HL-60/S4 treated with phorbol 12-myristate 13-acetate at 8.2 ng/mL for 4 days and 3 days (cell line): ENCODE data around the gene IPO11.

Experiments
- in situ Hi-C: fragments of 300-500 bp; cut with MboI; formaldehyde crosslinking; loops from 2 replicates; pipeline ENCODE4 v1.15.0; 2022; ENCODE audit warnings: low sequenced_read_pairs

Gene IPO11

DNA sequence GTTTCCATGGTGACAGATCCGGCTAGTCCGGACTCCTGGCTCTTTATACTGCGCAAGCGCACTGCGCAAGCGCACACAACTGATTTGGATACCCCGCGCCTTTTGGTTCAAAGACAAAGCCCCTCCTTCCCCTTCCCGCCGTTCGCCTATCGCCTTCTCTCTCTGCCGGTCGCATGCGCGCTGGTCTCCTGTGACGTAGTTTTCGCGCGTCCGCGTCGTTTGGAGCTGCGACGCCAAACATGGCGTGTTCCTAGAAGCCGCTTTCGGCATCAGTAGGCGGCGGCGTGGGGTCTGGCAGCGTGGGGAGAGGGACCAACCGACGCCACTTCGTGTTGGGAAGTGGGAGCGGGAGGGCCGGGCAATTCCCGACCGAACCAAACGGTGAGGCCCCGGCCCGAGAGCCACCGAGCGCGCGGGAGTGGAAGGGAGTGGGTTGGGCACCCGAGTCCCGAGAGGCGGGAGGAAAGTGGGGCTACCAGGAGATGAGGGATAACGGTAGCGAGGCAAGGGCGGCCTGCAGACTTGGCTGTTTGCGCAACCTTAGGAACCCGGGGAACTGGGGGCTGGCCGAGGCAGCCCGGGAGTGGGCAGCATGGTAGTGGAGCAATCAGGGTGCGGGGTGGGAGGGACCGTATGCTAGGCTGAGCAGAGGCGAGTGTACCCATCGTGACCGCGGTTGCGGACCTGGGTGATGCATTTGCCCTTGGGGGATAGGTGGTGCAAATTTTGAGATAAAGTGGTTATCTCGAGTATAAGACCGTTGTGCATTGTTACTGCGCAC is at the start of gene IPO11:
Gene IPO11, plus strand, starts transcription at position 215 of the 781 bp plus-strand sequence. CDS start 24,517 bp downstream, outside the sequence.
- in situ Hi-C loops: no loop called here

DNA sequence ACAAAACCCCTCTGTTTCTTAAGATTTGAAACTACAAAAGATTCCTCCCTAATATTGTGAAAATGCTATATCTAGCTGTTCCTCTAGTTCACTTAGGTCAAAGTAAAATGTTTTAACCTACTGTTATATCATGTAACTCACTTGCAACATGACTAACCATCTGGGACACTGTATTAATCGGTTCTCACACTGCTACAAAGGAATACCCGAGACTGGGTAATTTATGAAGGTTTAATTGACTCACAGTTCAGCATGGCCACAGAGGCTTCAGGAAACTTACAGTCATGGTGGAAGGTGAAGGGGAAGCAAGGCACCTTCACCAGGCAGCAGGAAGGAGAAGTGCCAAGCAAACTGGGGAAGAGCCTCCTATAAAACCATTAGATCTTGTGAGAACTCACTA is 43.5 kb upstream of the IPO11 start:
- in situ Hi-C loops: loop anchor here (25.0 kb wide), 1 partner anchor 157 kb away; no protein-coding TSS in a partner anchor

DNA sequence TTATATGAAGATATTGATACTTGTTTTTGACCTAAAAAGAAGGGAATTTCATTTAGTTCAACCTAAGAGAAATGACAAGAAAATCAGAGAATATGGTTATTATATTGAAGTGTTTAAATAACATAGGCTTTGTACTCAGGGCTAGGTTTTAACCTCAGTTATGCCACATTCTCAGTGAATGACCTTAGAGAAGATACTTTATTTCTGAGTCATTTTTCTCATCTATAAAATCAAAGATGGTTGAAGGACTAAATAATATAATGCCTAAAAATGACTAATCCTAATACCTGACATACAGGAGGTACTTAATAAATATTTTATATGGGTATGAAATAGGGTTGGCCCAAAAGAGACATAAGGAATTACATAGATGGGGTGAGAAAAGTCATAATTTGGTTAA is 41.2 kb upstream of the IPO11 start:
- in situ Hi-C loops: loop anchor here (25.0 kb wide), 1 partner anchor 159 kb away; no protein-coding TSS in a partner anchor

DNA sequence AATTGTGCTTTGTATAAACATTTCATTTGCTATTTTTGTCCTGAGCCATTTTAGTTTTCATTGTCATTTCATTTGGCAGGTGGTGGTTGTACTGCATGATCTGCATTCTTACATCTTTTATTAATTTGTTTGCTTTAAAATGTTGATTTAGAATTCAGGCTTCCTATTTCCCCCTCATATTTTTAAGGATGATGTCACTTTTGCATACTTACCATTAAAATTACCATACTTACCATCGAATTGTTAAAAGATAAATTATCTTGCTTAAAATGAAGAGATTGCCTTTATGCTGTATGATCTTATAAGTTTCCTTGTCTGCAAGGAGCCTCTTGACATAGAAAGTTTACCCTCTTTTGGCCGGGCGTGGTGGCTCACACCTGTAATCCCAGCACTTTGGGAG is 40.0 kb upstream of the IPO11 start:
- in situ Hi-C loops: loop anchor here (25.0 kb wide), 1 partner anchor 160 kb away; no protein-coding TSS in a partner anchor

DNA sequence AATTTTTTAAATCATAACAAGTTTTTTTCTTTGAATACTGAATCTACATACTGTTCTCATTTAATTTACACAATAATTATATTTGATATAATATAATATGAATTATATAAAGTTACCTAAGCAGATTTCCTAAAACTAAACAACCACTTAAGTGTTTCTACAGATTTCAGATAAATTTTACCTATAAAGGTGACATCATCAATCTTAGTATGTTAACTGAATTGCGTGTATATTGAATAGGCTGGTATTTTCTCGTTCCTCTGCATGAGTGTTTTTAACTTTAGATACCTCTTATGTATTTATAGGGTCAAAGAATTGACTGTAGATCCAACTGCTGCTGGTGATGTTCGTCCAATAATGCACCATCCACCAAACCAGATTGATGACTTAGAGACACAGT is 39.2 kb upstream of the IPO11 start:
- in situ Hi-C loops: loop anchor here (25.0 kb wide), 1 partner anchor 161 kb away; no protein-coding TSS in a partner anchor

DNA sequence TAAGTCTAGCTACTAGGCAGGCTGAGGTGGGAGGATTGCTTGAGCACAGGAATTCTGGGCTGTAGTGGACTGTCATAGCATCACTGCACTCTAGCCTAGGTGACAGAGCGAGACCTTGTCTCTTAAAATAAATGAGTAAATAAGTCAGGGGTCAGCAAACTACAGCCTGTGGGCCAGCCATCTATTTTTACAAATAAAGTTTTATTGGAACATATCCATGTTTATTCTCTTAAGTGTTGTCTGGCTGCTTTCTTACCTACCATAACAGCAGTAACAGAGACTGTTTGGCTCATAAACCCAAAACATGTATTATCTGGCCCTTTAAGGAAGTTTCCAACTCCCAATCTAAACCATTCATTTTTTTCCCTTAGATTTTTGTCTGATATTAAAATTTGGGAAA is 38.5 kb upstream of the IPO11 start:
- in situ Hi-C loops: loop anchor here (25.0 kb wide), 1 partner anchor 162 kb away; no protein-coding TSS in a partner anchor

DNA sequence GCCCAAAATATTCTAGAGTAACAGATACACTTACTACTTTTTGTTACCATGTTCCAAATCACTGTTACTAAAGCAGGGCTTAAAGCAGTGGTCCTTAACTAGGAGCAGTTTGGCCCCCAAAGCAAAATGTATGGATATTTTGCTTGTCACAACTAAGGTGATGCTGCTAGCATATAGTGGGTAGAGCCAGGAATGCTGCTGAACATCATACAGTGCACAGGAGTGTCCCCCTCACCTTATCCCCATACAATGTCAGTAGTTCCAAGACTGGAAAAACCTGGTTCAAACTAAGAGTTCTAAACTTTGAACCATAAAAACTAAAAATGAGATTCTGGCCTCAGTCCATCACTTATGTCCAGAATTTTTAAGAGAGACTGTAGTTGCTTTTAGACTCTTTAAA is 36.9 kb upstream of the IPO11 start:
- in situ Hi-C loops: no loop called here

DNA sequence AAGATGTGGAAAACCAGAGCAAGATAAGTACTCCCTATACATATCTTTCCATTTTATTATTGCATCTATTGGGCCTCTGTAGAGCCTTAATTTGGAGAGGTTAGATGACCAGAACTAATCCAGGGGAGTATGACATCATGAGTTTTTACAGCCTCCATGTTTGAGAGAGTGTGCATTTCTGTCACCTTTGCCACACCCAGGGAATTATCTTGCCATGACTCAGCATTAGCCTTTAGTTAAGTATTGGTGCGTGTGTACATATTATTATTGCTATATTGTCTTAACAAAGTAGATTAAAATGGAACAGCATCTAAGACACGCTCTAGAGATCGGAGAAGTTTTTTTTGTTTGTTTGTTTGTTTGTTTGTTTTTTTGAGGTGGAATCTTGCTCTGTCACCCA is 36.5 kb upstream of the IPO11 start:
- in situ Hi-C loops: no loop called here

DNA sequence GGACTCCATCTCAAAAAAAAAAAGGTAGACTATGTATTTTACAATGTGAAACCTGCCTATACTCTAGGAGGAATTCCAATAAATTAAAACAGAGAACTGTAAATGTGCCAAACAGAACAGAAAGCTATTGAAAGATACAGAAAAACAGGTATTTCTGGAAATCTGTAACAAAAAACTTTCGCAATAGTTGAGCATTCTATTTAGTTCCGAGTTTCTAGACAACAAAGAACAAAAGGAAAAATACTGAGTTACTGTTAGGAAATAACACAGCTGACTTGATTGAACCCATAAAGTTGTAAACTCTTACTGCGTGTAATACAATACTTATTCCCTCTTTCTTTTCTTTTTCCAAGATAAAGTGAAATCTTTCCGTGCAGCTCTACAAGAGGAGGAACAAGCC is 27.4 kb upstream of the IPO11 start:
- in situ Hi-C loops: no loop called here

DNA sequence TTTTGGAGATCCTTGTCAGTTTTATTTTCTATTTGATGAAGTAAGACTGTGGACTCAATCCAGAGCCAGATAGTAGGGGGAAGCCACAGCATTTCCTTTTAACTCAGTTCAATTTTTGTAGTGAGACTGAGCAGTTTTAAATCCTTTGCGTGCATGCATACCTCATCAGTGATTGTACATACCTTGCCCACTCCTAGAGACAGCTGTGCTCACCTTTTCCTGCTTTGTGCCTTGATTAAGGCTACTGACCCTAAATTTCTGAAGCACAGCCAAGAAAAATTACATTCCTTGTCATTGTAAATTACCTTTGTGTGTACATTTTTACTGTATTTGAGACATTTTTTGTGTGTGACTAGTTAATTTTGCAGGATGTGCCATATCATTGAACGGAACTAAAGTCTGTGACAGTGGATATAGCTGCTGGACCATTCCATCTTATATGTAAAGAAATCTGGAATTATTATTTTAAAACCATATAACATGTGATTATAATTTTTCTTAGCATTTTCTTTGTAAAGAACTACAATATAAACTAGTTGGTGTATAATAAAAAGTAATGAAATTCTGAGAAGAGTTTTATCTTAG is 26.7 kb upstream of the IPO11 start:
- in situ Hi-C loops: no loop called here

DNA sequence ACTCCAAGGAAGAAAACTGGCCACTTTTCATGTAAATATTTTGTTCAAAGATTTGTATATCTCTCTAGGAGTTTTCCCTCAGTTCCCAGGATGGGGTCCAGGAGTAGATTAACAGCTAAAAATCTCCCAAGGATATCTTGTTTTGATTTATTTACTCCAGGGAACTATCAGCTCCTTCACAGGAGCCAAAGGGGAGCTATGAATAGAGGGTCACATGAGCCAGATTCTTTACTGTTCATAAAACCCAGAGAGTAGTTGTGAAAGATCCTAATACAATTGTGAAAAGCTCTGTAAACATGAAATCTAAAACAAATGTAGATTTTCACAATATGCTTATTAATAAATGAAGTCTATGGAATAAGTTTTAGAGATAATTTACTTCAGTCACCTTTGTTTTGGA is 25.7 kb upstream of the IPO11 start:
- in situ Hi-C loops: no loop called here

DNA sequence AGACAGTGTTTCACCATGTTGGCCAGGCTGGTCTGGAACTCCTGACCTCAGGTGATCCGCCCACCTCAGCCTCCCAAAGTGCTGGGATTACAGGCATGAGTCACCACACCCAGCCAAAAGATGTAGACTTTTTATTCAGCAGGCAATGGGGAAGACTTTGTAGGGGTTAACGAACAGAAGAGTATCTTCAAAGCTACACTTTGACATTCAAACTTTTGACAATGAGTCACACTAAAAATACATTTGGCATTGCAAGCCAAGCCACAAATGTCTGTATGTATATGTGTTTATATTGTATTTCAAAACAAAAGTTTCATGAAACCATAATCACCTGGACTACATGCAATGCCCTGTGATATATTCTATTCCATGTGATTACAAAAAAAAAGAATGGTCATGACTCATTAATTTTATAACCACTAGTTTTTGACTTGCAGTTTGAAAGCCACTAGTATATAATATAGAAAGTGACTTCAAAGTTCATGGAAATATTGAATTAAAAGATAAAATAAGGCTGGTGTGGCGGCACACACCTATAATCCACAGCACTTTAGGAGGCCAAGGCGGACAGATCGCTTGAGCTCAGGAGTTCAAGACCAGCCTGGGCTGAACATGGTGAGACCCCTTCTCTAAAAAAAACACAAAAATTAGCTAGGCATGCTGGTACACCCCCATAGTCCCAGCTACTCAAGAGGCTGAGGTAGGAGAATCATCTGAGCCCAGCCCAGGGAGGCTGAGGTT is 17.2 kb upstream of the IPO11 start:
- in situ Hi-C loops: no loop called here

DNA sequence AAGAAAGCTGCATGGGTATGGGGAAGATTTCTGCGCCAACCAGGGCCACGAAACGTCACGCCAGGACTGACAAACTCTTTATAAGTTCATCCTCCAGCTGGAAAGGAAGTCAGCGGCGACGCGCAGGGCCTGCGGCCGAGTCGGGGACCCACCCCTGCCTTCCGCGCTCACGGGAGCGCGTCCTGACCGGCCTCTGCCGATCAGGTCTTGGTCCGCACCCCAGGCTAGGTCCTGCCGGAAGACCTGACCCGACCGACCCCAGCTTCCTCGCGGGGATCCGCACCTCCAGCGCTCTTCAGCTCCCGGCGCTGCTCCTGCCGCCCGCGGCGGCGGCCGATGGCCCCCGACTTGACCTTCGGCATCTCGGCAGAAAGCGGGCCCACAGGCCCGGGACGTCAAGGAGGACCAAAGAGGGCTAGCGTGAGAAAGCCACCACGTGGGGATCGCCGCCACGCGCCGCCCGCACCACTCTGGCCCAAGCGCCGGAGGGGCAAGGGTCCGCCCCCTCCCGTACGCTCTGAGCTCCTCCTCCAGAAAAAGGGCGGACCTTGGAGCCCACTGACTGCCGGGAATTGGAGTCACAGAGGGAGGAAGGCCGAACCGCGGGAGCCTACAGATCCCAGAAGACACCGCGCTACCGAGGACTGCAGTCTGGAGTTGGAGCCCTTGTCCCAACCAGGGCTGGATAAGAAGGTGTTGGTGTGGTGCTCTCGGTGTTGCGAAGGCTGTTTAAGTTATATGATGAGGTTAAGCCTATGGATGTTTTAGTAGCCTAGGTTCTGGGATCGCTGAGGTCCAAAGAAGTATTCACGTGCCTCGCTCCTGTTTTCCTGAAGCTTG is 8.9 kb upstream of the IPO11 start, which contains the start of gene DIMT1:
Gene DIMT1, minus strand, starts transcription at position 495 of the 840 bp plus-strand sequence. Its CDS starts 133 bp downstream, at position 362.
- in situ Hi-C loops: no loop called here

DNA sequence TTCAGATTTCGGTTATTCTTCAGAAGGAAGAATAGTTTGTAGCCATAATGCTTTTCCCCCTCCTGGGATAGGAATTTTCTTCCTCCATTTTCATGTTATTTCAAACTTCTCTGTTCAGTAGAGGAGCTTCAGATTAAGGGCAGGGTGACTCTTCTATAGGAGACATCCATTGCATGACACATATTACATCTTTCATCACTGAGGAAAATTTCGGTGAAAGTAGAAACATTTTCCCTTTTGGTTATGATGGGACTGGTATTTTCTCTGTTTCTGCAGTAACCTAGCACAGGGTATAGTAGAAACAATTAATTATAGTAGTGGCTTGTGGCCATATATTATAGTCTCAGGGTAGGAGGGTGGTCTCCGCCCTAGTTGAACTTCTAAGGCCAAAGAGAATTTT is 1.1 kb downstream of the IPO11 start:
- in situ Hi-C loops: no loop called here

DNA sequence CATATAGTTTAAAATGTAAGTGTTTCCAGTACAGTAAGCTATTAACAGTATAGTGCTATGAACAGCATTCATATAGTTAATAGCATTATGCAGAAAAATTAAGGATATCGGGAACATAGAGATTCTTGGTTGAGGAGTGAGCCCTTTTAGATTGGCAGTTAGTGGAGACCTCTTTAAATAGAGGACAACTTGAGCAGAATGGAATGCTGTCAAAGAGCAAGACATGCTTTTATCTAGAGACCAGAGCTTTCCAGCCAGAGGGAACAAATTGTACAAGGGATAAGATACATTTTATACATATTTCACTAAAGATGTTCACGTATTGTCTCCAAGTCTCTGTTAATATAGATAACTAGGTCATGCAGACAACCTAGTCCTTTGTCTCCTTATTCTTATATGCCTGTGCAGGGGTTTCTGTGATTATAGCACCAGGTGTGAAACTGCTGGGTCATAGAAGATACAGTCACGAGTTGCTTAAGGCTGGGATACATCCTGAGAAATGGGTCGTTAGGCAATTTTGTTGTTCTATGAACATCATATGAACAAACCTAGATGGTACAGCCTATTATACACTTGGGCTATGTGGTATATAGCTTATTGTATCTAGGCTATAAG is 6.0 kb downstream of the IPO11 start:
- in situ Hi-C loops: no loop called here

DNA sequence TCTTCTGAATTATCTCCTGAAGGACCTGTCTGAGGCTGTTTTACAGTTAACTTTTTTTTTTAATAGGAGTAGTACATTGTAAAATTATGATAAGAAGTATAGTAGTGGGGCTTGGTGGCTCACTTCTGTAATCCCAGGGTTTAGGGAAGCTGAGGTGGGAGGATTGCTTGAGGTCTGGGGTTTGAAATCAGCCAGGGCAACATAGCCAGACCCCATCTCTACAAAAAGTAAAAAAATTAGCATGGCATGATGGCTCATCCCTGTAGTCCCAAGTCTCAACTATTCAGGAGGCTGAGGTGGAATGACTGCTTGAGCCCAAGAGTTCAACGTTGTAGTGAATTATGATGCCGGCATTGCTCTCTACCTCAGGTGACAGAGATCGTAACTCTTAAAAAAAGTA is 7.0 kb downstream of the IPO11 start:
- in situ Hi-C loops: no loop called here

DNA sequence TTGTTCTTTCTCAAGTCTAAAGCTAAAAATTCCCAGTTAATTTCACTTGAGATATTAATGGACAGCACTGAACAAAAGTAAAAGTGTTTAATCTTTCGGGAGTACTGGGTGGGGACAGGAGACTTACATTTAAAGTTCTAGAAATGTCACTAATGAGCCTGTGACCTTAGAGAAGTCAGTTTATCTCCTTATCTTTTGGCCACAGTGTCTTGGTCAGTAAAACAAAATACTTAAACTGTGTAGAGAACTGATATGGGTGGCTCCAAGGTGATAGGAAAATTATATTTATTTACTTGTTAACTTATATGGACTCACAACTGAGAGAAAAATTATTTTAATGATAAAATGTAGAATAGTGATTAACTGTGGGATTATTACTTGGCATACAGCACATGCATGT is 8.9 kb downstream of the IPO11 start:
- in situ Hi-C loops: no loop called here

DNA sequence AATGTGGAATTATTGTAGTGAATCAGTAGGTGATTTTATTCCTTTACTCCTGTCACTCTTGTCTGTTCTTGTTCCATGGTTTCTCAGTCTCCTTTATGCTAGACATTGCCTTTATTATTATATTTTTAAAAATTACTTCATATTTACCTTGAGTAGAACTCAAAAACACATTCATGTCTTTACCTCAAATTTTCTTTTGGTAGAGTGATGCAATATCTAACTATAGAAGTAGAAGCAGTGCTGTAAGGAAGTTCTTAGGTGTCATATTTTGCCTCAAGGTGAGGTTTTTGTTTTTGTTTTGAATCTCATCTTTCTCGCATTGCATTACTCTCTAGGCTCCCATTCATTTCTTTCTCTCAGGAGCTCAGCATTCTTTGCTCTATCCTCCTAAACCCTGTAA is 12.2 kb downstream of the IPO11 start:
- in situ Hi-C loops: no loop called here

DNA sequence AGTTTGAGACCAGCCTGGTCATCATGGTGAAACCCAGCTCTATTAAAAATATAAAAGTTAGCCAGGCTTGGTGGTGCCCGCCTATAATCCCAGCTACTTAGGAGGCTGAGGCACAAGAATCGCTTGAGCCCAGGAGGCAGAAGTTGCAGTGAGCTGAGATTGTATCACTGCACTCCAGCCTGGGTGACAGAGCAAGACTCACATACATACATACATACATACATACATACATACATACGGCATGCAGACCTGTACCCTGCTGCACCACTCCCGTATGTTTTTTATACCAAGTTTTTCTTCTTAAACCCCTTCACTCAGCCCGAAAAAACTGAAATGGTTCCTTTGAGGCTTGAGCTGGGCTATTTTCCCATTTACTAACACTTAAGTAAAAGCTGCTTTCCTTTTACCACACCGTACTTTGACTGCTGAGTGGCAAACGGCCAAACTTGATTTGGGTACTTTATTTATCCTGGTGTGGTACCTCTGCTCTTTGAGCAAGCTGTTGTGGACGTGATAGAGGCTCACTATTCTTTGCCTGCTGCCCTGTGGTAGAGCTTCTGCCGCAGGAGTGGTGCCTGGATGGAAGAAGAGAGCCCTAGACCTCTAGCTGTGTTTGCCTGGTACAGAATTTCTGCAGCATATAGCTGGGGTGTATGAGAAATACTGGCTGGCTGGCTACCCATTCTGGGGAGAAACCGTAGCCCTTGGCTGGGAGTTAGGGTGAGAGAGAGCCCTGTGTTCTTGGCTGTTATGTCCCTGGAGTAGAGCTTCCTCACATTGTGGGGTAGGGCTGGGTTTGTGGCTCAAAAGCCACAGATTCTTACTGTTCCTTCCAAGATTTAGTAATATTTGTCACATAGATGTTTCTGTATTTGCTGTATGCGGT is 19.4 kb downstream of the IPO11 start:
- in situ Hi-C loops: no loop called here
